Transverse colon (tissue), 4 donors: ENCODE results near the gene ITPR2.
A peak's percentile ranks its signal among the peaks of the same experiment; 100 is the strongest.

Experiments used
- CTCF ChIP-seq, 5 experiments: fragments of 200-600 bp in 3 of 5; fragments of 450-650 bp in 2 of 5; sonication (generic) in 3 of 5; IDR thresholded peaks; 1 replicate in 2 of 5; 2 replicates in 3 of 5; pipeline ENCODE4 v1.5.1; 2016 to 2017; ENCODE audit warnings: antibody characterized with exemption in 5 of 5, inconsistent platforms in 3 of 5, mild to moderate bottlenecking in 2 of 5, moderate library complexity in 1 of 5
- POLR2A ChIP-seq: fragments of 450-650 bp; IDR thresholded peaks from one replicate; pipeline ENCODE4 v1.6.1; 2016; ENCODE audit warnings: antibody characterized with exemption, mild to moderate bottlenecking, moderate library complexity
- POLR2AphosphoS5 ChIP-seq, 3 donors: sonication (generic); formaldehyde crosslinking; IDR thresholded peaks; one replicate each; pipeline ENCODE4 v1.6.1; 2016; ENCODE audit warnings: antibody characterized with exemption in 3 of 3

- TF ChIP-seq POLR2A (no peak), CTCF (IDR thresholded peaks at IDR 0.05) (peak; percentile 34 to 44 (median 40)), POLR2AphosphoS5 (IDR thresholded peaks at IDR 0.05) (no peak)
These were observed 218.9 kb downstream of the ITPR2 start for GRCh38 chr12:26614011-26614616.
